Suppressor macrophage treated with lipopolysaccharide for 1 hour (primary cell): ENCODE measurements around the gene JAKMIP1.

ENCODE experiments used
- DNase-seq, 3 donors: peaks; one replicate each; pipeline ENCODE4 v3.0.0-alpha.2; 2020 to 2022

The JAKMIP1 gene

GRCh38 chr4:6199422-6199921 lies 877 bp downstream of the JAKMIP1 start:
- no peak for DNase-seq

GRCh38 chr4:6198768-6199421 lies 1.5 kb downstream of the JAKMIP1 start:
- no peak for DNase-seq

GRCh38 chr4:6198278-6198677 lies 2.1 kb downstream of the JAKMIP1 start:
- no peak for DNase-seq

GRCh38 chr4:6197433-6198174 lies 2.7 kb downstream of the JAKMIP1 start:
- no peak for DNase-seq

GRCh38 chr4:6196871-6197270 lies 3.5 kb downstream of the JAKMIP1 start:
- no peak for DNase-seq

- no peak for DNase-seq
Observed at GRCh38 chr4:6196324-6196723, 4.0 kb downstream of the JAKMIP1 start.

GRCh38 chr4:6195602-6196319 lies 4.6 kb downstream of the JAKMIP1 start:
- no peak for DNase-seq

- DNase-seq, result no peak
Observed at GRCh38 chr4:6194458-6195195, 5.7 kb downstream of the JAKMIP1 start.

- no peak for DNase-seq
Observed at GRCh38 chr4:6193399-6193798, 7.0 kb downstream of the JAKMIP1 start.

GRCh38 chr4:6192245-6192644 lies 8.1 kb downstream of the JAKMIP1 start:
- peak in 1 of 3 donors; percentile 9 for DNase-seq

GRCh38 chr4:6191448-6192130 lies 8.8 kb downstream of the JAKMIP1 start:
- no peak for DNase-seq

GRCh38 chr4:6190486-6190885 lies 9.9 kb downstream of the JAKMIP1 start:
- no peak for DNase-seq

- DNase-seq, result no peak
Observed at GRCh38 chr4:6189511-6189910, 10.8 kb downstream of the JAKMIP1 start.

GRCh38 chr4:6188687-6189305 lies 11.6 kb downstream of the JAKMIP1 start:
- DNase-seq, result no peak

- DNase-seq, result no peak
Observed at GRCh38 chr4:6184169-6184568, 16.2 kb downstream of the JAKMIP1 start.

GRCh38 chr4:6183740-6184139 lies 16.6 kb downstream of the JAKMIP1 start:
- no peak for DNase-seq

- DNase-seq, result no peak
Observed at GRCh38 chr4:6182376-6183280, 17.7 kb downstream of the JAKMIP1 start.

GRCh38 chr4:6180841-6181631 lies 19.3 kb downstream of the JAKMIP1 start:
- no peak for DNase-seq

GRCh38 chr4:6179362-6179761 lies 21.0 kb downstream of the JAKMIP1 start:
- DNase-seq, result no peak

- no peak for DNase-seq
Observed at GRCh38 chr4:6178757-6179156, 21.6 kb downstream of the JAKMIP1 start.
